Duodenal mucosa (tissue), 2 donors: Measurements from ENCODE around the gene SAMD15.

Source experiments
- H3K27ac ChIP-seq: one replicate; pipeline ENCODE4 v1.7.0; 2013; ENCODE audit warnings: low read depth, low read length
- H3K27me3 ChIP-seq, 2 donors: one replicate each; pipeline ENCODE4 v1.7.0; 2013; ENCODE audit warnings: low read length in 2 of 2, control low read depth in 1 of 2; ENCODE audit not compliant: insufficient read depth in 2 of 2, control insufficient read depth in 1 of 2
- H3K36me3 ChIP-seq, 2 donors: one replicate each; pipeline ENCODE4 v1.7.0; 2013; ENCODE audit warnings: low read length in 2 of 2, control low read depth in 1 of 2; ENCODE audit not compliant: insufficient read depth in 2 of 2, control insufficient read depth in 1 of 2
- H3K4me1 ChIP-seq, 2 donors: one replicate each; pipeline ENCODE4 v1.7.0; 2013; ENCODE audit warnings: low read length in 2 of 2, control low read depth in 1 of 2; ENCODE audit not compliant: insufficient read depth in 2 of 2, control insufficient read depth in 1 of 2
- H3K4me3 ChIP-seq, 2 donors: one replicate each; pipeline ENCODE4 v1.7.0; 2013; ENCODE audit warnings: low read length in 2 of 2, low read depth in 1 of 2
- H3K9ac ChIP-seq, 2 donors: one replicate each; pipeline ENCODE4 v1.7.0; 2013; ENCODE audit warnings: low read length in 2 of 2, low read depth in 1 of 2
- H3K9me3 ChIP-seq, 2 donors: one replicate each; pipeline ENCODE4 v1.7.0; 2013; ENCODE audit warnings: low read length in 2 of 2, control low read depth in 1 of 2; ENCODE audit not compliant: control insufficient read depth in 1 of 2

The SAMD15 gene

DNA sequence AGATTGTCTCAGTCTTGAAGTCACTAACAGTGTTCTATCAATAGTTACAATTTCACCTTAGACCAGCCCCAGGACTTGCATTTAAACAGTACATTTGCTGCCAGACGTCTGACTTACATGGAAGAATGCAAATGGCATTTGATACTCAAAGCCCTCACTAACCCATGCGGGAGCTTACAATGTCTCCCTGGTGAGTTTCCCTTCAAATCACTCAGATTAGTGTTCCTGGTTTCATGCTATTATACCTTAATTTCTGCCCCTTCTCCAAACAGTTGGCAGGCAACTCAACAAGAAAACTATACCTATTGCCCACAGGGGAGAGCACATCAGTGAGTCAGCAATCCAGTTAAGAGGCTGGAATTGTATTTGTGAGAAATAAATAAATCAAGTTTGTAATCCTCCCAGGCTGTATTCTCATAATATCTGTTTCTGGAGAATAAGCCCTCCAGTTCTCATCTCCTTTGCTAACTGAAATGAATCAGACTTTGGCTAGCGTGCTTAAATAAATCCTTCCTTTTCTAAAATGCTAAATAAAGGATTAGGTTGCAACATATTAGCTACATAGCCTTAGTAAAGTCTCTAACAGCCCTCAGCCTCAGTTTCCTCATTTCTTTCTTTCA is 32.7 kb upstream of the SAMD15 start:
- Histone ChIP-seq H3K4me3 (no peak overlapping the region), H3K9me3 (no peaks in the 10 kb centered on the region), H3K36me3 (peaks cover 8 to 39% of the 10 kb centered on the region in 2 donors), H3K27me3 (no peaks in the 10 kb centered on the region), H3K4me1 (no peaks in the 10 kb centered on the region), H3K9ac (no peak overlapping the region), H3K27ac (no peak overlapping the region)

DNA sequence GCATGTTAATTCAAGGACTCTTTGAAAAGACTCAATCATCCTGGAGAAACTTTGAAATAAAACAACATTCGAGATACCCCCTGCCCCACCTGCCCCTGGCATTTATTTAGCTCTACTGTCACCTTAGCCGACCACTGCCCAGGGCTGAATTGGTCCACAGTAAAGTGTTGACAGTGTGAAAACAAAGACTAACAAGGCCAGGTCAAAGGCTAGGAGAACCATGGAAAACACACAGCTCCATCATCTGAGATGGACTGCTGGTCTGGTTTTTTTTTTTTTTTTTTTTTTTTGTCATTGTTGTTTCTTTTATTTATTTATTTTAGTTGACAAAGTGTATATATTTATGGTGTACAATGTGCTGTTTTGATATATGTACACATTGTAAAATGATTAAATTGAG is 30.7 kb upstream of the SAMD15 start:
- Histone ChIP-seq H3K9ac (no peak overlapping the region), H3K9me3 (no peaks in the 10 kb centered on the region), H3K27me3 (no peaks in the 10 kb centered on the region), H3K4me1 (no peaks in the 10 kb centered on the region), H3K4me3 (no peak overlapping the region), H3K36me3 (peaks cover 12 to 26% of the 10 kb centered on the region in 2 donors), H3K27ac (no peak overlapping the region)

DNA sequence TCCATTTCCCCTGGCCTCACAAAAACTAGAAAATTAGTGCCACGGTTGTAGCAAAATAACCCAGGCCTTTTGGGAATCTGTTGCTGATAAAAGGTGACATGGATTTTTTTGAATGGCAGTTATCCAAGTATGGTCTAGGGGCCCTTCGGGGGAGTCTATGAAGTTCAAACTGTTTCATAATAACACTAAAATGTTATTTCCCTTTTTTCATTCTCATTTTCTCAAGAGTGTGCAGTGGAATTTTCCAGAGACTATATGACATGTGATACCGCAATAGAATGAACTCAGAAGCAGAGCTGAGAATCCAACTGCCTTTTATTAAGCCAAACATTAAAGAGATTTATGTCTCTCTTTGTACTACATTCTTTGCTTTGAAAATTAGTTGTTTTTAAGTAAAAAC is 29.4 kb upstream of the SAMD15 start:
- Histone ChIP-seq H3K9ac (no peak overlapping the region), H3K9me3 (no peaks in the 10 kb centered on the region), H3K36me3 (peaks cover 12 to 15% of the 10 kb centered on the region in 2 donors), H3K4me3 (no peak overlapping the region), H3K4me1 (no peaks in the 10 kb centered on the region), H3K27ac (no peak overlapping the region), H3K27me3 (no peaks in the 10 kb centered on the region)

DNA sequence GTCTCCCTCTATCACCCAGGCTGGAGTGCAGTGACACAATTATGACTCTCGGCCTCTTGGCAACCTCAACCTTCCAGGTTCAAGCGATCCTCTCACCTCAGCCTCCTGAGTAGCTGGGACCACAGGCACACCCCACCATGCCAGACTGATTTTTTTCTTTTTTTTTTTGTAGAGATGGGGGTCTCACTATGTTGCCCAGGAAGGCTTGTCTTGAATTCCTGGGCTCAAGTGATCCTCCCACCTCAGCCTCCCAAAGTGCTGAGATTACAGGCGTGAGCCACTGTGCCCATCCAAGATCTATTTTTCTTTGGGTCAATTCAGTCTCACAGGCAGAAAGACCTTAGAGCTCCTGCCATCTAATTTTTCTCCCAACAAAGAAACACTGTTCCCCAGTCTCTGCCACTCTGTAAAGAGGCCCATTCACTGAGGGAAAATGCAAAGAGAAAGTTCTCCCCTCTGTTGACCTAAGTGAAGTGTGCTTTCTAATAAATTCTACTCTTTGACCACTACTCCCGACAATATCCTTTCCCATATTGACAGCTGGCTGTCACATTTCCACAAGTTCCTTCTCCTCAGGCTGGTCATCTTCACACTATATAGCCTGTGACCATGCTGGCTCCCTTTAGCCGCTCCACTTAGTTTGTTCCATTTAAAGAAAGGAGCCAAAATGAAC is 23.6 kb upstream of the SAMD15 start:
- no peaks in the 10 kb centered on the region for H3K4me1 ChIP-seq
- H3K27me3 ChIP-seq = no peaks in the 10 kb centered on the region
- no peak overlapping the region for H3K4me3 ChIP-seq
- no peaks in the 10 kb centered on the region for H3K9me3 ChIP-seq
- H3K9ac ChIP-seq = no peak overlapping the region
- peaks cover 5 to 8% of the 10 kb centered on the region in 2 donors for H3K36me3 ChIP-seq
- no peak overlapping the region for H3K27ac ChIP-seq

DNA sequence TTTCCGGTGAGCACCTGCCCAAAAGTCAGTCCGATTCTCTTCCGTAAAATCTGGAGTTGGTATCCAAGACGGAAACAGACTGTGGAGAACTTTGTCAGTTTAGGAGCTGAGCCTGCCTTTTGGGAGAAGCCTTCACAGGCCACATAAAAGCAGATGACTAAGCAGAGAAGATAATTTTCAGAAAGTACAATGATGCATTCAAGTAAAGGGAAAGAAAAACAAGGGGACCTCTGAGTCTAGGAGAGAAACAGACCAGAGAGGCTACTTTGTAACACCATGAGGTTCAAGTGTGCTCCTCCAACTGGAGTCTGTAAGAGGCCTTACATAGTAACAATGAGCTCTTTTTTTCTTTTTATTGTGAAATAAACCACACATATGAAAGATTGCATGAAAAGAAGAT is 21.4 kb upstream of the SAMD15 start:
- Histone ChIP-seq H3K27ac (no peak overlapping the region), H3K4me3 (no peak overlapping the region), H3K36me3 (no peaks in the 10 kb centered on the region), H3K27me3 (no peaks in the 10 kb centered on the region), H3K9me3 (no peaks in the 10 kb centered on the region), H3K4me1 (no peaks in the 10 kb centered on the region), H3K9ac (no peak overlapping the region)

DNA sequence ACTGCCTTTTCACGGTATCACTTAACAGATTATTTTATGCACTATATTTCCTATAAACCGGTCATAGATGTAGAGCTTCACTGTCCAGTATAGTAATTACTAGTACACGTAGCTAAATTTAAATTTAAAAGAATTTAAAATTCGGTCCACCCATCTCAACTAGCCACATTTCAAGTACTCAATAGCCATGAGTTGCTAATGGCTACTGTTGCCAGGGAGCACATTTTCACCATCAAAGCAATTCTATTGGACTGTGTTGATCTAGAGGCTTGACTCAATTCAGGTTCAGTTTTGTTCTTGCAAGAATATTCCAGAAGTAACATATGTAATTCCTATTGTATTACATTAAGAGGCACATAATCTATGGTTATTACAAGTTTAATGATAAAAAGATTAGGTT is 20.3 kb upstream of the SAMD15 start:
- no peaks in the 10 kb centered on the region for H3K9me3 ChIP-seq
- H3K27ac ChIP-seq = no peak overlapping the region
- H3K27me3 ChIP-seq = no peaks in the 10 kb centered on the region
- no peaks in the 10 kb centered on the region for H3K36me3 ChIP-seq
- H3K9ac ChIP-seq = no peak overlapping the region
- H3K4me3 ChIP-seq = no peak overlapping the region
- no peaks in the 10 kb centered on the region for H3K4me1 ChIP-seq

DNA sequence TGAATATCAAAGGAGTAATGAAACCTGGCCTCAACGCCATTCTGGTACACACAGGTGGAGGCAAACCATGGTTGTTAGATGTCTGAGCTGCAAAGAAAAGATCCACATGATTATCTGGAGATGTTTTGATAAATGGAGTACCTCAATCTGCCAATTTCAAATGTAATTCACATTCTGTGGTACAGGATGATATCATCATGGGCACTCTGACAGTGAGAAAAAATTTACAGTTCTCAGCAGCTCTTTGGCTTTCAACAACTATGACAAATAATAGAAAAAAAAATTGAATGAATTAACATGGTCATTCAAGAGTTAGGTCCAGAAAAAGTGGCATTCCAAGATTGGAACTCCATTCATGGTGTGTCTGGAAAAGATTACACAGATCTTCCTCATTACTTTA is 17.6 kb upstream of the SAMD15 start:
- Histone ChIP-seq H3K4me1 (no peaks in the 10 kb centered on the region), H3K36me3 (no peaks in the 10 kb centered on the region)

DNA sequence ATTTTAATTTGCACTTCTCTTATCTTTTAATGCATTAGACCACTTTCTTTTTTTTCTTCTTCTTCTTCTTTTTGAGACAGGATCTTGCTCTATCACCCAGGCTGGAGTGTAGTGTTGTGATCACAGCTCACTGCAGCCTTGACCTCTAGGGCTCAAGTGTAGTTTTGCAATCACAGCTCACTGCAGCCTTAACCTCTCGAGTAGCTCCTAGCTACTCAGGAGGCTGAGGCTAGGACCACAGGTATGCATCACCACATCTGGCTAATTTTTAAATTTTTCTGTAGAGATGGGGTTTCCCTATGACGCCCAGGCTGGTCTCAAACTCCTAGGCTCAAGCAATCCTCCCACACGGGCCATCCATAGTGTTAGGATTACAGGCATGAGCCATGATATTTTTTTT is 13.0 kb upstream of the SAMD15 start:
- Histone ChIP-seq H3K9ac (no peak overlapping the region), H3K4me3 (no peak overlapping the region), H3K36me3 (no peaks in the 10 kb centered on the region), H3K27me3 (no peaks in the 10 kb centered on the region), H3K27ac (no peak overlapping the region), H3K9me3 (no peaks in the 10 kb centered on the region), H3K4me1 (no peaks in the 10 kb centered on the region)

More for the DNA sequence above, 17.6 kb upstream of the SAMD15 start:
- no peak overlapping the region for H3K4me3 ChIP-seq
- no peaks in the 10 kb centered on the region for H3K27me3 ChIP-seq
- H3K9ac ChIP-seq = no peak overlapping the region
- no peaks in the 10 kb centered on the region for H3K9me3 ChIP-seq
- H3K27ac ChIP-seq = no peak overlapping the region

DNA sequence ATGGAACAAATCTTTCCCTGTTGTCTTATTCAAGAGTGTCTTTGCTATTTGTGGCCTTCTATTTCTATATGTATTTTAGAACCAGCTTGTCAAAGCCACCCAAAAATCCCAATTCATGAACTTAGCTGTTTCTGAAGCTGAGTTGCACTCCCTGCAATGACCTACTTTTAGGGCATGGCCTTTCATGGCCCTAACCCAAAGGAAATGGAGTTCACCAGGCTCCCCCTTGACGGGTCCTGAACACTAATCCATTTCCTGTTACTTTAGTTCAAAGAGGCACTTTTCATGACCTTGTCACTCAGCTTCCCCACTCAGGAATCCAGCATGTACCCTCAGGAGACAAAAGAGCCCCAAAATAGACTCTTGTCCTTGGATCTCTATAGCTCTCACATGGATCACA is 7.9 kb upstream of the SAMD15 start:
- no peak overlapping the region for H3K9ac ChIP-seq
- no peak overlapping the region for H3K27ac ChIP-seq
- H3K4me3 ChIP-seq = no peak overlapping the region
- peaks cover 0 to 6% of the 10 kb centered on the region in 2 donors for H3K4me1 ChIP-seq
- no peaks in the 10 kb centered on the region for H3K9me3 ChIP-seq
- H3K36me3 ChIP-seq = no peaks in the 10 kb centered on the region
- H3K27me3 ChIP-seq = no peaks in the 10 kb centered on the region

DNA sequence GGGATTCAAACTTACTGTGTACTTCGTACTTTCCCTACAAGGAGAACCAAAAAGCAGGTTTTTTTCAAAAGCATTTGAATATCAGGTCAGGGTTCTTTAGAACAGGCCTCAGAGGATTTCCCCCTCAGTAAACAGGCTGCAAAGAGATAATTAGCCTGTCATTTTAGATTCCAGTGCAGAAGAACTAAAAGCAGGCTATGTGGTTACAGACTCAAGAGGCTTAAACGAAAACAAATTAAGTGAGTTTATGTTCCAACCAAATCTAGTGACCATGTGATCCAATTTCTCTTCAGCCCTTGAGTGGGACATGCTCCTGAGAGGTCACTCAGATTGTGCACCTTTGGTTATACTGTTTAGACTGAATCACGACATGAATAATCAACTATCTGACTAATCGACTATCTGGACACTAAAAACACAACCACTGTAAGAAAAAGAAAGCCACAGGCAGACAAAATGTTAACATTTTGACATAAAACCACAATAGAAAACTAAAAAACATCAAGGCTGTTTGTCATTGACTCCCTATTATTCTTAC is 4.8 kb upstream of the SAMD15 start:
- Histone ChIP-seq H3K4me1 (peaks cover 11 to 20% of the 10 kb centered on the region in 2 donors), H3K9me3 (no peaks in the 10 kb centered on the region), H3K4me3 (no peak overlapping the region), H3K36me3 (no peaks in the 10 kb centered on the region), H3K27me3 (no peaks in the 10 kb centered on the region), H3K9ac (no peak overlapping the region), H3K27ac (no peak overlapping the region)
